H1 (cell line): ENCODE results near the gene TUBGCP2. TPM values are rescaled to one million over a fixed set of nuclear protein-coding genes. Genes with fewer than 3 reads are reported as not detected.

ENCODE experiments used
- CBX5 ChIP-seq: fragments of 300-800, 300-1000 bp; sonication (generic); IDR thresholded peaks from 2 replicates; pipeline ENCODE4 v1.7.1; 2016; ENCODE audit warnings: antibody characterized with exemption, low read length, low read depth
- CHD2 ChIP-seq: IDR thresholded peaks from 2 replicates; pipeline ENCODE4 v1.6.1; 2012; ENCODE audit warnings: low read length, improper control_type of control experiment
- CHD7 ChIP-seq: fragments of 300-600 bp; sonication (generic); IDR thresholded peaks from 2 replicates; pipeline ENCODE4 v1.7.1; 2012; ENCODE audit warnings: low read length, moderate library complexity, mild to moderate bottlenecking, inconsistent platforms; ENCODE audit not compliant: insufficient replicate concordance
- MAFK ChIP-seq: IDR thresholded peaks from 2 replicates; pipeline ENCODE4 v1.6.1; 2012; ENCODE audit warnings: low read depth, mild to moderate bottlenecking, improper control_type of control experiment, low read length
- USF2 ChIP-seq: IDR thresholded peaks from 2 replicates; pipeline ENCODE4 v1.6.1; 2011; ENCODE audit warnings: low read length, improper control_type of control experiment
- polyA plus RNA-seq, 7 experiments: library from polyadenylated mRNA; depleted of rRNA in 3 of 7; stranded (reverse) in 5 of 7; unstranded in 2 of 7; fragments of >200 nt in 5 of 7; fragments of 200-250 nt in 2 of 7; gene quantifications; 1 replicate in 5 of 7; 2 replicates in 1 of 7; 4 replicates in 1 of 7; pipeline versions ENCODE4 v1.2.1 to v1.2.3, GENCODE V29; 2011 to 2013; ENCODE audit warnings: missing spikeins in 2 of 7, mixed read lengths in 2 of 7
- total RNA-seq: library from RNA; stranded (reverse); fragmentation: NEBNext Ultra II Directional; extraction: Animal tissue kit (Norgen Biotek cat#: 25700); gene quantifications from 2 replicates; pipeline ENCODE4 v1.2.1, GENCODE V29; 2021

Gene TUBGCP2
- total and polyA plus RNA-seq, 2 of the 8 experiments (the other 6 are each of a cell fraction or from before 2014, with no cell fraction given): 34.9 to 51.9 TPM

GRCh38 chr10:133298466-133298865 is 10.2 kb downstream of the TUBGCP2 start (continued):
- TF ChIP-seq CHD7: no peak
- no peak for TF ChIP-seq MAFK
- TF ChIP-seq CHD2: no peak
- no peak for TF ChIP-seq USF2
- TF ChIP-seq CBX5: no peak
